ENCODE data around the gene IRF2BP1.
"Not testable (repeated sequence)": the region's sequence is repeated elsewhere in the genome, so short reads cannot be mapped to it uniquely, and the experiment has no call there.

IRF2BP1 gene

GRCh38 chr19:45899253-45899652 is 13.3 kb upstream of the IRF2BP1 start:
- Histone ChIP-seq H3K4me3 (ENCODE audit: low read length) (no peak overlapping the region), H3K36me3 (ENCODE audit: insufficient read depth, low read length) (peaks cover 30% of the 10 kb centered on the region), H3K27me3 (ENCODE audit: insufficient read depth, low read length) (no peaks in the 10 kb centered on the region), H2AFZ (ENCODE audit: low read depth, low read length) (no peak overlapping the region), H3K9me3 (ENCODE audit: low read length) (no peaks in the 10 kb centered on the region), H3K4me1 (ENCODE audit: insufficient read depth, low read length) (peaks cover 12% of the 10 kb centered on the region)

GRCh38 chr19:45897261-45897812 is 11.4 kb upstream of the IRF2BP1 start:
- H3K4me1 ChIP-seq (ENCODE audit: insufficient read depth, low read length) = peaks cover 8% of the 10 kb centered on the region
- no peak overlapping the region for H3K4me3 ChIP-seq (ENCODE audit: low read length)
- peaks cover 30% of the 10 kb centered on the region for H3K36me3 ChIP-seq (ENCODE audit: insufficient read depth, low read length)
- no peaks in the 10 kb centered on the region for H3K27me3 ChIP-seq (ENCODE audit: insufficient read depth, low read length)
- H2AFZ ChIP-seq (ENCODE audit: low read depth, low read length) = no peak overlapping the region
- H3K9me3 ChIP-seq (ENCODE audit: low read length) = no peaks in the 10 kb centered on the region

GRCh38 chr19:45895983-45896599 is 10.2 kb upstream of the IRF2BP1 start:
- not testable (repeated sequence) for H3K9me3 ChIP-seq (ENCODE audit: low read length); H3K27me3 ChIP-seq (ENCODE audit: insufficient read depth, low read length); H2AFZ ChIP-seq (ENCODE audit: low read depth, low read length); H3K4me3 ChIP-seq (ENCODE audit: low read length); H3K4me1 ChIP-seq (ENCODE audit: insufficient read depth, low read length)
- H3K36me3 ChIP-seq (ENCODE audit: insufficient read depth, low read length) = peaks cover 30% of the 10 kb centered on the region

GRCh38 chr19:45895519-45895972 is 9.6 kb upstream of the IRF2BP1 start:
- peaks cover 27% of the 10 kb centered on the region for H3K36me3 ChIP-seq (ENCODE audit: insufficient read depth, low read length)
- no peak overlapping the region for H3K4me3 ChIP-seq (ENCODE audit: low read length)
- no peak overlapping the region for H2AFZ ChIP-seq (ENCODE audit: low read depth, low read length)
- no peaks in the 10 kb centered on the region for H3K9me3 ChIP-seq (ENCODE audit: low read length)
- no peaks in the 10 kb centered on the region for H3K4me1 ChIP-seq (ENCODE audit: insufficient read depth, low read length)
- H3K27me3 ChIP-seq (ENCODE audit: insufficient read depth, low read length) = no peaks in the 10 kb centered on the region

GRCh38 chr19:45890877-45891276 is 4.9 kb upstream of the IRF2BP1 start:
- Histone ChIP-seq H3K27me3 (ENCODE audit: insufficient read depth, low read length) (no peaks in the 10 kb centered on the region), H3K4me3 (ENCODE audit: low read length) (no peak overlapping the region), H3K36me3 (ENCODE audit: insufficient read depth, low read length) (peaks cover 12% of the 10 kb centered on the region), H3K4me1 (ENCODE audit: insufficient read depth, low read length) (peaks cover 8% of the 10 kb centered on the region), H2AFZ (ENCODE audit: low read depth, low read length) (no peak overlapping the region), H3K9me3 (ENCODE audit: low read length) (no peaks in the 10 kb centered on the region)

- Histone ChIP-seq H2AFZ (ENCODE audit: low read depth, low read length) (no peak overlapping the region), H3K4me1 (ENCODE audit: insufficient read depth, low read length) (peaks cover 15% of the 10 kb centered on the region), H3K4me3 (ENCODE audit: low read length) (no peak overlapping the region), H3K27me3 (ENCODE audit: insufficient read depth, low read length) (no peaks in the 10 kb centered on the region), H3K9me3 (ENCODE audit: low read length) (no peaks in the 10 kb centered on the region), H3K36me3 (ENCODE audit: insufficient read depth, low read length) (peaks cover 7% of the 10 kb centered on the region)
Observed at GRCh38 chr19:45889210-45889885, 3.4 kb upstream of the IRF2BP1 start.

GRCh38 chr19:45887200-45887710 is 1.3 kb upstream of the IRF2BP1 start:
- Histone ChIP-seq H3K9me3 (ENCODE audit: low read length) (no peaks in the 10 kb centered on the region), H2AFZ (ENCODE audit: low read depth, low read length) (peak overlapping the region; percentile 68), H3K4me3 (ENCODE audit: low read length) (peak overlapping the region; percentile 74), H3K36me3 (ENCODE audit: insufficient read depth, low read length) (peaks cover 18% of the 10 kb centered on the region), H3K4me1 (ENCODE audit: insufficient read depth, low read length) (peaks cover 20% of the 10 kb centered on the region), H3K27me3 (ENCODE audit: insufficient read depth, low read length) (no peaks in the 10 kb centered on the region)

- Histone ChIP-seq H3K27me3 (ENCODE audit: insufficient read depth, low read length) (no peaks in the 10 kb centered on the region), H3K4me3 (ENCODE audit: low read length) (peak overlapping the region; percentile 74), H2AFZ (ENCODE audit: low read depth, low read length) (peak overlapping the region; percentile 68), H3K9me3 (ENCODE audit: low read length) (no peaks in the 10 kb centered on the region), H3K36me3 (ENCODE audit: insufficient read depth, low read length) (peaks cover 18% of the 10 kb centered on the region), H3K4me1 (ENCODE audit: insufficient read depth, low read length) (peaks cover 20% of the 10 kb centered on the region)
Observed at GRCh38 chr19:45886427-45887199, 672 bp upstream of the IRF2BP1 start.

- Histone ChIP-seq H3K4me3 (ENCODE audit: low read length) (peak overlapping the region; percentile 74), H3K27me3 (ENCODE audit: insufficient read depth, low read length) (no peaks in the 10 kb centered on the region), H3K4me1 (ENCODE audit: insufficient read depth, low read length) (peaks cover 20% of the 10 kb centered on the region), H3K36me3 (ENCODE audit: insufficient read depth, low read length) (peaks cover 16% of the 10 kb centered on the region), H2AFZ (ENCODE audit: low read depth, low read length) (no peak overlapping the region), H3K9me3 (ENCODE audit: low read length) (no peaks in the 10 kb centered on the region)
Observed at GRCh38 chr19:45884682-45885555, 1.0 kb downstream of the IRF2BP1 start.

- H3K9me3 ChIP-seq (ENCODE audit: low read length) = no peaks in the 10 kb centered on the region
- no peaks in the 10 kb centered on the region for H3K27me3 ChIP-seq (ENCODE audit: insufficient read depth, low read length)
- H3K4me1 ChIP-seq (ENCODE audit: insufficient read depth, low read length) = peaks cover 20% of the 10 kb centered on the region
- H3K36me3 ChIP-seq (ENCODE audit: insufficient read depth, low read length) = peaks cover 16% of the 10 kb centered on the region
- H3K4me3 ChIP-seq (ENCODE audit: low read length) = no peak overlapping the region
- no peak overlapping the region for H2AFZ ChIP-seq (ENCODE audit: low read depth, low read length)
Observed at GRCh38 chr19:45883881-45884681, 1.9 kb downstream of the IRF2BP1 start.

GRCh38 chr19:45883586-45883880 is 2.4 kb downstream of the IRF2BP1 start:
- Histone ChIP-seq H3K36me3 (ENCODE audit: insufficient read depth, low read length) (peaks cover 16% of the 10 kb centered on the region), H3K4me1 (ENCODE audit: insufficient read depth, low read length) (peaks cover 20% of the 10 kb centered on the region), H3K9me3 (ENCODE audit: low read length) (no peaks in the 10 kb centered on the region), H3K4me3 (ENCODE audit: low read length) (no peak overlapping the region), H2AFZ (ENCODE audit: low read depth, low read length) (no peak overlapping the region), H3K27me3 (ENCODE audit: insufficient read depth, low read length) (no peaks in the 10 kb centered on the region)
